GM12874 (cell line): ENCODE measurements around the gene MAST4.

Experiments used
- TF ChIP-seq, protein P1 (sequence below): IDR thresholded peaks from 2 replicates; pipeline ENCODE4 v1.5.1; 2011; ENCODE audit warnings: low read depth, mild to moderate bottlenecking, control low read depth, low read length, moderate library complexity; ENCODE audit not compliant: insufficient read depth

MAST4 gene

DNA sequence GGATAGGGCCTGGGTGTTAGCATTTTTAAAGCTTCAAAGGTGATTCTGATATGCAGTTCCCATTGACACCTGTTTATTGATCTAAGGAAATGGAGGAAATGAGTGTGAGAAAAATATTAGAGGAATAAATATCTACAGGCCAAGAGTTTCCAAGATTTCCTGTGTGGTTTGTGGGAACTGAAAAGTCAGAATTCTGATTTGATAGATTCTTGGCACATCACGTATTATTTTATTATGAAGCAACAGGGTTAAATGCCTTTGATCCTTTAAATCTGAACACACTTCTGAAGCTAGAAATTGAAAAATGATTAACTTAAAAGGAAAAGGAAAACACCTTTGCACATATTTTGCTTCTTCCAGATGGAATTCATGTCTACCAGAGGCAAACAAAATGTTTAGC lies 486.7 kb downstream of the MAST4 start:
- TF ChIP-seq, protein P1, sequence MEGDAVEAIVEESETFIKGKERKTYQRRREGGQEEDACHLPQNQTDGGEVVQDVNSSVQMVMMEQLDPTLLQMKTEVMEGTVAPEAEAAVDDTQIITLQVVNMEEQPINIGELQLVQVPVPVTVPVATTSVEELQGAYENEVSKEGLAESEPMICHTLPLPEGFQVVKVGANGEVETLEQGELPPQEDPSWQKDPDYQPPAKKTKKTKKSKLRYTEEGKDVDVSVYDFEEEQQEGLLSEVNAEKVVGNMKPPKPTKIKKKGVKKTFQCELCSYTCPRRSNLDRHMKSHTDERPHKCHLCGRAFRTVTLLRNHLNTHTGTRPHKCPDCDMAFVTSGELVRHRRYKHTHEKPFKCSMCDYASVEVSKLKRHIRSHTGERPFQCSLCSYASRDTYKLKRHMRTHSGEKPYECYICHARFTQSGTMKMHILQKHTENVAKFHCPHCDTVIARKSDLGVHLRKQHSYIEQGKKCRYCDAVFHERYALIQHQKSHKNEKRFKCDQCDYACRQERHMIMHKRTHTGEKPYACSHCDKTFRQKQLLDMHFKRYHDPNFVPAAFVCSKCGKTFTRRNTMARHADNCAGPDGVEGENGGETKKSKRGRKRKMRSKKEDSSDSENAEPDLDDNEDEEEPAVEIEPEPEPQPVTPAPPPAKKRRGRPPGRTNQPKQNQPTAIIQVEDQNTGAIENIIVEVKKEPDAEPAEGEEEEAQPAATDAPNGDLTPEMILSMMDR = no peak

DNA sequence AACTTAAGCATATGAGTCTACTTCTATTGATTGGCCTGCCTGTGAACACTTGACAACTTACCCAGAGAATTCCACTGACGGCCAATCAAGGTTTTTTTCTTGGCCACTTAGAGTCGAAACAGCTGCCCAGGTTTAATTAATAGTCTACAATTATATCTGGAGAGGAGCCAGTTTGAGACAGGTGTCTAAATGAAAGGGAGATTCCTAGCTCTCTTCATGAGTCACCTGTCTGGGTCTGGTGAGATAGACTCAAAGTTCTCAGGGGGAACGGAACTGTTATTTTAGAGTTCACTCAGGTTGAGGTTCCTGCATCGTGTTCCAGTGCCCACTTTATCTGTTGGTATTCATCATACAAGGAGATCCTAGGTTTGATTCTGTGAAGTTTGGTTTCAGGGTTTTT lies 489.4 kb downstream of the MAST4 start:
- TF ChIP-seq, protein P1 = no peak

DNA sequence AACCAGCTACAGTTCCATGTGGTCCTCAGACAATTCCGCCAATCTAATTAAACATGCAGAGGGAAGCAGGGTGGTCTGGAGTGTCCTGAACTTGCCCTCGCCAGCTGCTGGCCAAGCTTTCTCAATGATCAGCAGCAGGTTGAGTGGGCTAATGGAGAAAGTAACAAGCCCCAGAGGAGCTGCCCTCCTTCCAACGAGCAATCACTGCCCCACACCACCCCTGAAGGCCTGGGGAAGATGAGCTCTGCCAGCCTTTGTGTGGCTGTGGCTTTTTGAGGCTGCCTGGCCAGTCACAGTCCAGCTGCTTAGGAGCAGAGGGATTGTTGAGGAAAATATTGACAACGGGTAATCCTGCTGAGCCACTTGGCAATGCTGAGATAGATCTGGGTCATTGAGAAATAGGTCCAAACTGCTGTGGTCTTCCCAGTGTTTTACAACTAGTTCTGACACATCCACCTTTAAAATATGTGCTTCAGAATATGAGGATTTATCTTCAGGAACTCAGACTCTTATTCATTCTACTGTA lies 493.1 kb downstream of the MAST4 start:
- TF ChIP-seq, protein P1 = no peak

DNA sequence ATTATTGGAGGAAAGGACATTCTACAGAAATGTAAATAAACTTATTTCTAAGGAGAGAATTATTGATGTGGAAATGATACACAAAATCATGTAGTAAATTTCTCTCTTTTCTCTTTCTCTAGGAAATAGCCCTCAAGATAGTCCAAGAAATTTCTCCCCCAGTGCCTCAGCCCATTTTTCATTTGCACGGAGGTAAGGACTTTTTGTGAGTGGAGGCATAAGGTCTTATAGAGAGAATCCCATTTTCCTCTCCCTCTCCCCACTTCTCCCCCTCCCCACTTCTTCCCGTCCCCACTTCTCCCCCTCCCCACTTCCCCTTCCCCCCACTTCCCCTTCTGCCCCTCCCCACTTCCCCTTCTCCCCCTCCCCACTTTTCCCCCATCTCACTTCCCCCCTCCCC lies 493.8 kb downstream of the MAST4 start:
- TF ChIP-seq, protein P1 = no peak

DNA sequence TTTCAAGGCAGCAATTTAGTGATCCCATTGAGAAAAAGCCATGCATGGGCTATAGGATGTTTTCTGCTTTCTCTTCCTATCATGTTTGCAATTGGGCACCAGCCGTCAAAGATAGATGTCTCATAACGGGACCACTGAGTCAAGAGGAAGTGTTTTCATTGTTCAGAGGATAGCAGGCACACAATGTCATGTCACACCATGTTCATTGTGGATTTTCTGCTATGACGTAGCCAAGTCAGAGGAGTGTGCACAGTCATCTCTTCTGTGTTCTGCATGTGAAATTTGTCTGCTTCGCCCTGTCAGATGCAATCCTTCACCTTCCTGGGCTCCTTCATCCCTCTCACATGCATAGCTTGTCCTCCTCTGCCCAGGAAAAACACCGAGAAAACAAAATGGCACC lies 494.4 kb downstream of the MAST4 start:
- TF ChIP-seq, protein P1 = no peak

DNA sequence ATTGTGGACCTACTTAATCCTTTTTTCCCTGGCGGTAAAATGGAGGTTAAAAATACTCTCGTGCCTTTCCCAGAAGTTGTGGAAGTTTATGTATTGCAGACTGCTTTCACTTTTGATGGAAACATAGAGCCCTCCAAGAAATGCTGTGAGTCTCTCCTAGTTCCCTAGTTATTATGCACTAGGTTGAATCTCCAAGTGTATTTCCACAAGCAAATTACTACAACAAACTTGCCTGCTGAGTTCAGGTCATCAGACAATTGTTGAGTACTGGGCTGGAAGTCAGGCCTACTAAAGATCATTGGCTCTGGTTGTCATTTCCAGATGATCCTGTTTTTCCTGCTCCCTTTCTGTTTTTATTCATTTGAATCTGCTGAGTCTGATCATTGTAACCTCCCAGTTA lies 496.3 kb downstream of the MAST4 start:
- TF ChIP-seq, protein P1 = no peak

DNA sequence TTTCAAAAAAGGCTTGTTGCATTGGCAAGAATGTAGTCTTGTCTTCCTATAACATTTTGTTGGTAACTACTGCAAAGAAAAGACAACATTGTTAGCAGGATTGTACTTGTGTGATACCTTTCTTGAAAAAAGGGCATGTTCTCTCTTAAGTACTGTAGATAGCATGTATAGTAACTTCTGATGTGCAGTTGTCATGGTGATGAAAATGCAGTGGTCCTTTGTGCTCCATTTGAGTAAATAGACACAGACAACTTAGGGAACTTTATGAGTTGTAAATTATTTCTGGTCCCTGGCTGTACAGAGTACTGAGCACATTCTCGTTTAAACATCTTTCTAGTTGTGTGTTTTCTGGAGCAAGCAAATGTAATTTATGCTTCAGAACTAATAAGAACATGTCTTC lies 497.1 kb downstream of the MAST4 start:
- TF ChIP-seq, protein P1 = no peak
